IMR-90 (cell line): Measurements from ENCODE around the gene BCCIP. TPM values are rescaled to one million over a fixed set of nuclear protein-coding genes. Genes with fewer than 3 reads are reported as not detected.

Experiments
- ATAC-seq: fragments of 200-7000 bp; cut with Tn5 transposase; 2 replicates; pipeline ENCODE4 v1.9.1; 2020; ENCODE audit warnings: low read depth, mild to moderate bottlenecking, moderate library complexity
- BruUV-seq: library from RNA; stranded (reverse); fragments of 400-500 nt; replicated peaks from 2 replicates; lab custom pipeline; 2021; lab: Mats Ljungman, UMichigan
- CTCF ChIA-PET: fragments of 300-600 bp; formaldehyde crosslinking; extraction: SDS; loops from one replicate; lab custom pipeline; 2021; ENCODE audit warnings: antibody characterized with exemption; lab: Yijun Ruan, JAX
- POLR2A ChIA-PET: fragments of 300-600 bp; sonication (Branson Sonifier 250); formaldehyde crosslinking; loops from one replicate; lab custom pipeline; 2022; ENCODE audit warnings: antibody characterized with exemption; ENCODE audit not compliant: unreplicated experiment; lab: Charles Lee
- DNase-seq: peaks from one replicate; pipeline ENCODE4 v3.0.0; 2013
- H2AFZ ChIP-seq: replicated peaks from 2 replicates; pipeline ENCODE3; 2013; ENCODE audit warnings: low read length, mild to moderate bottlenecking; ENCODE audit not compliant: poor library complexity
- H2AK5ac ChIP-seq: 2 replicates; pipeline ENCODE4 v1.6.1; 2013; ENCODE audit warnings: low read depth, low read length, inconsistent platforms
- H2AK9ac ChIP-seq: replicated peaks from 2 replicates; pipeline ENCODE3; 2013; ENCODE audit warnings: mild to moderate bottlenecking, low read depth, low read length, moderate library complexity; ENCODE audit not compliant: poor library complexity
- H2BK120ac ChIP-seq: 2 replicates; pipeline ENCODE4 v1.6.1; 2013; ENCODE audit warnings: low read depth, low read length, inconsistent platforms
- H2BK15ac ChIP-seq: 3 replicates; pipeline ENCODE4 v1.6.1; 2013; ENCODE audit warnings: low read depth, low read length, inconsistent platforms
- H2BK20ac ChIP-seq: 2 replicates; pipeline ENCODE4 v1.6.1; 2013; ENCODE audit warnings: low read depth, mild to moderate bottlenecking, inconsistent platforms, low read length, moderate library complexity
- H2BK5ac ChIP-seq: 2 replicates; pipeline ENCODE4 v1.6.1; 2013; ENCODE audit warnings: mild to moderate bottlenecking, low read depth, low read length, inconsistent platforms; ENCODE audit not compliant: poor library complexity, severe bottlenecking
- H3K14ac ChIP-seq: replicated peaks from 2 replicates; pipeline ENCODE4 v1.6.1; 2013; ENCODE audit warnings: low read depth, low read length, inconsistent platforms
- H3K18ac ChIP-seq: 2 replicates; pipeline ENCODE4 v1.6.1; 2013; ENCODE audit warnings: low read depth, low read length, control low read depth
- H3K23ac ChIP-seq: 2 replicates; pipeline ENCODE4 v1.6.1; 2013; ENCODE audit warnings: low read depth, low read length, inconsistent platforms
- H3K27ac ChIP-seq: 2 replicates; pipeline ENCODE4 v1.5.1; 2013; ENCODE audit warnings: mild to moderate bottlenecking, control low read depth, low read length; ENCODE audit not compliant: insufficient read depth
- H3K27me3 ChIP-seq: 2 replicates; pipeline ENCODE4 v1.6.1; 2013; ENCODE audit warnings: low read length; ENCODE audit not compliant: control insufficient read depth, insufficient read depth
- H3K36me3 ChIP-seq: 2 replicates; pipeline ENCODE4 v1.6.1; 2013; ENCODE audit warnings: low read length, mixed read lengths; ENCODE audit not compliant: control insufficient read depth, insufficient read depth
- H3K4ac ChIP-seq: 2 replicates; pipeline ENCODE4 v1.6.1; 2013; ENCODE audit warnings: low read depth, low read length, inconsistent platforms
- H3K4me1 ChIP-seq: 2 replicates; pipeline ENCODE4 v1.6.1; 2013; ENCODE audit warnings: low read length, mixed read lengths; ENCODE audit not compliant: control insufficient read depth, insufficient read depth
- H3K4me2 ChIP-seq: 2 replicates; pipeline ENCODE4 v1.6.1; 2013; ENCODE audit warnings: low read depth, mild to moderate bottlenecking, control low read depth, low read length, moderate library complexity
- H3K4me3 ChIP-seq: 2 replicates; pipeline ENCODE4 v1.5.1; 2013; ENCODE audit warnings: low read depth, mild to moderate bottlenecking, control low read depth, low read length, moderate library complexity; ENCODE audit not compliant: insufficient read depth
- H3K56ac ChIP-seq: 2 replicates; pipeline ENCODE4 v1.6.1; 2013; ENCODE audit warnings: low read length, inconsistent platforms; ENCODE audit not compliant: insufficient read depth; ENCODE audit errors: extremely low read depth
- H3K79me1 ChIP-seq, 2 experiments: 2 replicates each; pipeline ENCODE4 v1.6.1; 2013; ENCODE audit warnings: low read length in 2 of 2, inconsistent platforms in 1 of 2, low read depth in 1 of 2
- H3K9ac ChIP-seq: 2 replicates; pipeline ENCODE4 v1.6.1; 2013; ENCODE audit warnings: low read depth, low read length, control low read depth
- H3K9me1 ChIP-seq: 2 replicates; pipeline ENCODE4 v1.6.1; 2013; ENCODE audit warnings: low read length, inconsistent platforms; ENCODE audit not compliant: insufficient read depth
- H3K9me3 ChIP-seq: 2 replicates; pipeline ENCODE4 v1.6.1; 2013; ENCODE audit warnings: low read length; ENCODE audit not compliant: control insufficient read depth, insufficient read depth
- H4K20me1 ChIP-seq: 2 replicates; pipeline ENCODE4 v1.6.1; 2013; ENCODE audit warnings: low read length, inconsistent platforms; ENCODE audit not compliant: insufficient read depth
- H4K5ac ChIP-seq: 2 replicates; pipeline ENCODE4 v1.6.1; 2013; ENCODE audit warnings: mild to moderate bottlenecking, low read depth, low read length, control low read depth
- H4K8ac ChIP-seq, 2 experiments: 2 replicates each; pipeline ENCODE4 v1.6.1; 2013; ENCODE audit warnings: low read depth in 2 of 2, low read length in 2 of 2, control low read depth in 1 of 2, inconsistent platforms in 1 of 2
- H4K91ac ChIP-seq: 2 replicates; pipeline ENCODE4 v1.6.1; 2013; ENCODE audit warnings: low read depth, low read length, inconsistent platforms; ENCODE audit not compliant: insufficient read depth
- CEBPB ChIP-seq: IDR thresholded peaks from 2 replicates; pipeline ENCODE4 v1.6.1; 2012; ENCODE audit warnings: low read depth, low read length, improper control_type of control experiment
- CHD1 ChIP-seq: IDR thresholded peaks from 2 replicates; pipeline ENCODE4 v1.6.1; 2012; ENCODE audit warnings: low read depth, low read length, improper control_type of control experiment
- FOS ChIP-seq: fragments of 150-350 bp; IDR thresholded peaks from 2 replicates; pipeline ENCODE4 v1.6.1; 2016; ENCODE audit warnings: low read depth, low read length
- MAZ ChIP-seq: IDR thresholded peaks from 2 replicates; pipeline ENCODE4 v1.6.1; 2012; ENCODE audit warnings: low read depth, mild to moderate bottlenecking, low read length, improper control_type of control experiment, moderate library complexity, borderline replicate concordance
- MXI1 ChIP-seq: IDR thresholded peaks from 2 replicates; pipeline ENCODE4 v1.6.1; 2012; ENCODE audit warnings: low read depth, mild to moderate bottlenecking, low read length, moderate library complexity, borderline replicate concordance
- NFE2L2 ChIP-seq: fragments of 150-350 bp; IDR thresholded peaks from 2 replicates; pipeline ENCODE4 v1.6.1; 2016; ENCODE audit warnings: low read depth, mild to moderate bottlenecking, low read length
- POLR2A ChIP-seq: IDR thresholded peaks from 2 replicates; pipeline ENCODE4 v1.6.1; 2012; ENCODE audit warnings: mild to moderate bottlenecking, low read depth, low read length
- RAD21 ChIP-seq: IDR thresholded peaks from 2 replicates; pipeline ENCODE4 v1.6.1; 2012; ENCODE audit warnings: low read length, improper control_type of control experiment
- RCOR1 ChIP-seq: IDR thresholded peaks from 2 replicates; pipeline ENCODE4 v1.6.1; 2012; ENCODE audit warnings: mild to moderate bottlenecking, low read length, improper control_type of control experiment; ENCODE audit not compliant: insufficient replicate concordance
- RFX5 ChIP-seq: IDR thresholded peaks from 2 replicates; pipeline ENCODE4 v1.8.0; 2012; ENCODE audit warnings: low read depth, mild to moderate bottlenecking, low read length, moderate library complexity
- SMC3 ChIP-seq: fragments of 150-350 bp; IDR thresholded peaks from 2 replicates; pipeline ENCODE4 v1.6.1; 2016; ENCODE audit warnings: low read depth, mild to moderate bottlenecking, antibody characterized with exemption, low read length, moderate library complexity
- WGBS, 2 experiments: methylation state at CpG; one replicate each; pipeline versions ENCODE4 v1.1.5 to v1.1.7; 2013; ENCODE audit warnings: missing lambda C conversion rate in 2 of 2; ENCODE audit not compliant: insufficient read length in 1 of 2; ENCODE audit errors: extremely low coverage in 2 of 2; 5-methylcytosine and 5-hydroxymethylcytosine counted together
- dilution Hi-C: fragments of 300-500 bp; cut with HindIII; formaldehyde crosslinking; loops from one replicate; pipeline ENCODE4 v1.14.3; 2018; ENCODE audit warnings: low sequenced_read_pairs; ENCODE audit not compliant: unreplicated experiment
- in situ Hi-C: fragments of 300-500 bp; cut with MboI; formaldehyde crosslinking; loops from 3 replicates; pipeline ENCODE4 v1.14.3; 2019; ENCODE audit warnings: low sequenced_read_pairs, inconsistent platforms, mixed read lengths
- intact Hi-C: fragments of 100-400 bp; cut with micrococcal nuclease; formaldehyde crosslinking; loops from 2 replicates; pipeline ENCODE4 v1.10.0; 2022
- polyA plus RNA-seq, 3 experiments: library from polyadenylated mRNA; depleted of rRNA; stranded (reverse); fragments of >200 nt; gene quantifications; 2 replicates each; pipeline ENCODE4 v1.2.3, GENCODE V29; 2012; ENCODE audit warnings: low replicate concordance in 1 of 3
- total RNA-seq: library from RNA; depleted of rRNA; stranded (reverse); fragments of >200 nt; gene quantifications from 2 replicates; pipeline ENCODE4 v1.2.3, GENCODE V29; 2012
- TF ChIP-seq, protein P1 (sequence below): conservative IDR thresholded peaks from 2 replicates; pipeline ENCODE4 v1.5.1; 2012; ENCODE audit warnings: mild to moderate bottlenecking, low read depth, low read length, improper control_type of control experiment

BCCIP gene
- total and polyA plus RNA-seq, 2 of the 4 experiments (the other 2 are of a cell fraction) = 31.9 to 49.2 TPM

DNA sequence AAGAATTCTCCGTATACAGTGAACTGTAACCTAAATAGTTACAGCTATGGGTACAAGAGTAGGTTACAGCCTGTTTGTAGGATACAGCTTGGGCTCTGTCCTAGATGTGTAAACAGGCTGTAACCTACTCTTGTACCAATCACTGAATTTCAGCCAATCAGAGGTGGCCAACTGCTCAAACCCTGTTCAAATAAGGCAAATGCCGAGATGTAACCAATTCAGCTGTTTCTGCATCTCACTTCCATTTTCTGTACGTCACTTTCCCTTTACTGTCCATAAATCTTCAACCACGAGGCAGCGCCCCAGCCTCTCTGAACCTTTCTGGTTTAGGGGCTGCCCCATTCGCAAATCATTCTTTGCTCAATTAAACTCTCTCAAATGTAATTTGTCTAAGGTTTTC lies 39.4 kb upstream of the BCCIP start:
- Histone ChIP-seq H4K5ac (no peak overlapping the region), H3K4me3 (no peak overlapping the region), H4K91ac (no peak overlapping the region), H2AK5ac (no peak overlapping the region), H3K23ac (no peak overlapping the region; the same call in 1 of the 2 replicates), H3K18ac (no peak overlapping the region), H2BK120ac (no peak overlapping the region), H3K9me3 (no peaks in the 10 kb centered on the region), H3K36me3 (peaks cover 5% of the 10 kb centered on the region), H3K14ac (no peak overlapping the region), H3K4ac (no peak overlapping the region), H3K4me2 (no peak overlapping the region), H4K8ac (no peak overlapping the region), H2BK15ac (no peak overlapping the region), H3K27me3 (no peaks in the 10 kb centered on the region; the same call in 1 of the 2 replicates), H2BK5ac (no peak overlapping the region), H2AFZ (no peak overlapping the region), H3K4me1 (no peaks in the 10 kb centered on the region), H3K9me1 (no peaks in the 10 kb centered on the region), H2BK20ac (no peak overlapping the region), H3K79me1 (no peaks in the 10 kb centered on the region), H3K9ac (no peak overlapping the region), H3K27ac (no peak overlapping the region), H2AK9ac (no peak overlapping the region), H4K20me1 (no peaks in the 10 kb centered on the region), H3K56ac (no peak overlapping the region)
- in situ Hi-C loops (no loop called here), intact Hi-C loops (no loop called here), dilution Hi-C loops (no loop called here)
- TF ChIP-seq RAD21 = no peak
- no peak for TF ChIP-seq FOS
- TF ChIP-seq SMC3 = no peak
- TF ChIP-seq MXI1 = no peak
- no peak for TF ChIP-seq POLR2A
- TF ChIP-seq CEBPB = no peak
- TF ChIP-seq, protein P1, sequence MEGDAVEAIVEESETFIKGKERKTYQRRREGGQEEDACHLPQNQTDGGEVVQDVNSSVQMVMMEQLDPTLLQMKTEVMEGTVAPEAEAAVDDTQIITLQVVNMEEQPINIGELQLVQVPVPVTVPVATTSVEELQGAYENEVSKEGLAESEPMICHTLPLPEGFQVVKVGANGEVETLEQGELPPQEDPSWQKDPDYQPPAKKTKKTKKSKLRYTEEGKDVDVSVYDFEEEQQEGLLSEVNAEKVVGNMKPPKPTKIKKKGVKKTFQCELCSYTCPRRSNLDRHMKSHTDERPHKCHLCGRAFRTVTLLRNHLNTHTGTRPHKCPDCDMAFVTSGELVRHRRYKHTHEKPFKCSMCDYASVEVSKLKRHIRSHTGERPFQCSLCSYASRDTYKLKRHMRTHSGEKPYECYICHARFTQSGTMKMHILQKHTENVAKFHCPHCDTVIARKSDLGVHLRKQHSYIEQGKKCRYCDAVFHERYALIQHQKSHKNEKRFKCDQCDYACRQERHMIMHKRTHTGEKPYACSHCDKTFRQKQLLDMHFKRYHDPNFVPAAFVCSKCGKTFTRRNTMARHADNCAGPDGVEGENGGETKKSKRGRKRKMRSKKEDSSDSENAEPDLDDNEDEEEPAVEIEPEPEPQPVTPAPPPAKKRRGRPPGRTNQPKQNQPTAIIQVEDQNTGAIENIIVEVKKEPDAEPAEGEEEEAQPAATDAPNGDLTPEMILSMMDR = no peak
- TF ChIP-seq CHD1 = no peak
- no peak for TF ChIP-seq RFX5
- TF ChIP-seq RCOR1 = no peak
- no peak for TF ChIP-seq MAZ
- no peak for TF ChIP-seq NFE2L2
- ATAC-seq = peak; percentile 48; the same call in 1 of the 2 replicates
- POLR2A ChIA-PET = no interaction called here
- 60% methylated on average over 1 of the region's 6 CpGs; no CpG with 5 or more reads in 1 of the 2 experiments for WGBS, 2 experiments
- CTCF ChIA-PET = no interaction called here
- peak; percentile 4 for DNase-seq
- no TSS peak for BruUV-seq
